ENCODE data around the gene NBPF14.
"Not testable (repeated sequence)": the region's sequence is repeated elsewhere in the genome, so short reads cannot be mapped to it uniquely, and the experiment has no call there.

Gene NBPF14, protein sequence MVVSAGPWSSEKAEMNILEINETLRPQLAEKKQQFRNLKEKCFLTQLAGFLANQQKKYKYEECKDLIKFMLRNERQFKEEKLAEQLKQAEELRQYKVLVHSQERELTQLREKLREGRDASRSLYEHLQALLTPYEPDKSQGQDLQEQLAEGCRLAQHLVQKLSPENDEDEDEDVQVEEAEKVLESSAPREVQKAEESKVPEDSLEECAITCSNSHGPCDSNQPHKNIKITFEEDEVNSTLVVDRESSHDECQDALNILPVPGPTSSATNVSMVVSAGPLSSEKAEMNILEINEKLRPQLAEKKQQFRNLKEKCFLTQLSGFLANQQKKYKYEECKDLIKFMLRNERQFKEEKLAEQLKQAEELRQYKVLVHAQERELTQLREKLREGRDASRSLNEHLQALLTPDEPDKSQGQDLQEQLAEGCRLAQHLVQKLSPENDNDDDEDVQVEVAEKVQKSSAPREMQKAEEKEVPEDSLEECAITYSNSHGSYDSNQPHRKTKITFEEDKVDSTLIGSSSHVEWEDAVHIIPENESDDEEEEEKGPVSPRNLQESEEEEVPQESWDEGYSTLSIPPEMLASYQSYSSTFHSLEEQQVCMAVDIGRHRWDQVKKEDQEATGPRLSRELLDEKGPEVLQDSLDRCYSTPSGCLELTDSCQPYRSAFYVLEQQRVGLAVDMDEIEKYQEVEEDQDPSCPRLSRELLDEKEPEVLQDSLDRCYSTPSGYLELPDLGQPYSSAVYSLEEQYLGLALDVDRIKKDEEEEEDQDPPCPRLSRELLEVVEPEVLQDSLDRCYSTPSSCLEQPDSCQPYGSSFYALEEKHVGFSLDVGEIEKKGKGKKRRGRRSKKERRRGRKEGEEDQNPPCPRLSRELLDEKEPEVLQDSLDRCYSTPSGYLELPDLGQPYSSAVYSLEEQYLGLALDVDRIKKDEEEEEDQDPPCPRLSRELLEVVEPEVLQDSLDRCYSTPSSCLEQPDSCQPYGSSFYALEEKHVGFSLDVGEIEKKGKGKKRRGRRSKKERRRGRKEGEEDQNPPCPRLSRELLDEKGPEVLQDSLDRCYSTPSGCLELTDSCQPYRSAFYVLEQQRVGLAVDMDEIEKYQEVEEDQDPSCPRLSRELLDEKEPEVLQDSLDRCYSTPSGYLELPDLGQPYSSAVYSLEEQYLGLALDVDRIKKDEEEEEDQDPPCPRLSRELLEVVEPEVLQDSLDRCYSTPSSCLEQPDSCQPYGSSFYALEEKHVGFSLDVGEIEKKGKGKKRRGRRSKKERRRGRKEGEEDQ (N-terminal part only)

DNA sequence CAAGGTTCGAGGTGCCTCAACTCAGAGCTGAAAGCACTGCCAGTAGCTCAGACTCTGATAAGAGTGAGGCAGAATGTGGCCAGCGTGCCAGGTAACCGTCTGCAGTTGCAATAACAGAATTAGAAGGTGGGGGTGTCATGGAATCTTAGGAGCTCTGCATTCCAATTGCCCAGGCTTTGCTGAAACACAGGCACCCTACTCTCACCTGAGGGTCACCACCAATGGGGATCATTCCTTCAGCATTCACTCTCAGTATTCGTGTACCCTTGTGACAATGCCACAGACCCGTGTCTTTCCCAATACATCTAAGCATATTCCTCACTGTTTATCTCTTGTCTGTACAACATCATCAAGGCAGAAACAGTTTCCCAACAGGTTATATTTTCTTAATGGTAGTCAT, at the start of gene NBPF14:
Gene NBPF14 (minus strand): TSS at position 101 of the 400 bp plus-strand sequence. CDS start 294 bp downstream, outside the sequence.
- not testable (repeated sequence) for FAIRE-seq; DNase-seq (ENCODE audit: insufficient read length, low spot score)

DNA sequence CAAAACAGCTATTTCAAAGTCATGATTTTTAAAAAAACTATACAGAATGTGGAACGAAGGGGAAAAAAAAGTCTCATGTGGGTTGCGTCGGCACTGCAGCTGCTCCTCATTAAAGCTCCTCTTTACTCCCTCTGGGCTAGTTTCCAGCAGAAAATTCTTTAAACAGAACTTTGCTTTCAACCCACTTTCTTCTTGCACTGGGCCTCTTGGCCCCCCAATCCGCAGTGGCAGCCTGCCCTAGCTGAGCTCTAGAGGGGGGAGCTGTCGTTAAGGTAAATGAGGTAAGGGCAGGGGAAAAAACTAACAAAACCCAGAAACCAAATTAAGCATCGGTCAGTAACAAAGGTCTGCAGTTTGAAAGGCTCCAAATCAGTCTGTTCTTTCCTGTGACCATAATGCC, 29.6 kb upstream of the NBPF14 start:
- not testable (repeated sequence) for FAIRE-seq

DNA sequence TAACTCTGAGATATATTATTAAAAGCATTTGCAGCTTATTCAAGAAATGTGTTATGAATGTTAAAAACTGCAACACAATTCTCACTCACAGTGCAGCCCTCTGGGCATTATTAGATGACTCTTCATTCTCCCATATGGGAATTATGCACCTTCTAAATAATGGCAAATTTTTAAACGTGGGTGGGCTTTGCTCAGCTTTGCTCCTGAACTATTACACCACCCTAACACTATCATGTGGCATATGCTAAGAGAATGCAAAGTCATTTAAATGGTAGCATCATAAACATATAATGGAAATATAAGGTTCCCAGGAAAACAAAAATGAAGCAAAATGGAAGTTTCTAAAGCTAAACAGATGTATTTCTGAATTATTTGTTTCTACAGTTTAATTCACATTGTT, 22.4 kb upstream of the NBPF14 start:
- not testable (repeated sequence) for DNase-seq (ENCODE audit: insufficient read length, low spot score); FAIRE-seq

More for the DNA sequence above, 29.6 kb upstream of the NBPF14 start:
- not testable (repeated sequence) for DNase-seq (ENCODE audit: insufficient read length, low spot score)

DNA sequence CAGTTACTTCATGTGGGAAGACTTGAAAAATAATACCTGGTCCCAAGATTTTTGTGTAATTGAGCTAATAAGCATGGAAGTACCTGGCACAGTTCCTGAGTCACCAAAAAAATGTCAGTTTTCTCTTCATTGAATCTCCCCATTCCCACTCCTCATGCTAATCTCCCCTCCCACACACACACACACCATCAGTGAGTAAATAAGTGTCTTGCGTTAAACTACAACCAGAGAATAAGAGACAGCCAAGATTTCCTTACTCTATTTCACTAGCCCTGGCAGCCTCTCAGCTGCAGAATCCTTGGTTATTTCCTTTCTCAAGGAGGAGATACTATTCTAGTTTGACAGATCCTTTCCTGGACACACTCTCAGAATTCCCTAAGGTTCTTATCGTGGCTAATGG, 9.5 kb upstream of the NBPF14 start:
- FAIRE-seq; DNase-seq (ENCODE audit: insufficient read length, low spot score): not testable (repeated sequence)

DNA sequence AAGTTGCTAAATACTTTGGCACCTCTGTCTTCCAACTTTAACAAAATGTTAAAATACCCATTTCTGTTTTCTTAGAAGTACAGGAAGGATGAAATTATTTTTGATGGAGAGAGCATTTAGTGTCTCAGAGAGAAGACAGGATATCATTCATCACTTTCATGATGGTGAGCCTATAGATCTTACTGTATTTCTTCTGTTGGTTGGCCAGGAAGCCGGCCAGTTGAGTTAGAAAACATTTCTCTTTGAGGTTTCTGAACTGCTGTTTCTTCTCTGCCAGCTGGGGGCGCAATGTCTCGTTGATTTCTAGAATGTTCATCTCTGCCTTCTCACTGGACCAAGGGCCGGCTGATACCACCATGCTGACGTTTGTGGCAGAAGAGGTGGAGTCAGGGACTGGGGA, 451 bp downstream of the NBPF14 start:
- DNase-seq (ENCODE audit: insufficient read length, low spot score); FAIRE-seq: not testable (repeated sequence)

DNA sequence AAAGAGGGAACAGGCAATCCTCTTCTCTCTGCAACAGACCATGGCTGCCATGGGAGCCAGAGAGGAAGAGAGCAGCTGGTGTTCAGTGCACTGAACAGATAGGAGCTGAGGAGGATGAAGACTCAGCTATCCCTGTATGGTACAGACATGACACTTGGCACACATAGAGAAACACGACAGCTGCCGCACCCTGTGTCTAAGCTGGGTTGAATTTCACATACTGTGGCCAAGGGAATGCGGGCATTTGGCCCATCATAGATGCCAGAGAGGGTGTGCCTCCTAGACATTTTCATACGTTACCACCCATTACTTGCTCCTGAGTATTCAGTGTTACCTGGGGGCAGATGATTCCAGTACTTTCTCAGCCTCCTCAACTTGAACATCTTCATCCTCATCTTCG, 4.7 kb downstream of the NBPF14 start:
- DNase-seq (ENCODE audit: insufficient read length, low spot score); FAIRE-seq: not testable (repeated sequence)

DNA sequence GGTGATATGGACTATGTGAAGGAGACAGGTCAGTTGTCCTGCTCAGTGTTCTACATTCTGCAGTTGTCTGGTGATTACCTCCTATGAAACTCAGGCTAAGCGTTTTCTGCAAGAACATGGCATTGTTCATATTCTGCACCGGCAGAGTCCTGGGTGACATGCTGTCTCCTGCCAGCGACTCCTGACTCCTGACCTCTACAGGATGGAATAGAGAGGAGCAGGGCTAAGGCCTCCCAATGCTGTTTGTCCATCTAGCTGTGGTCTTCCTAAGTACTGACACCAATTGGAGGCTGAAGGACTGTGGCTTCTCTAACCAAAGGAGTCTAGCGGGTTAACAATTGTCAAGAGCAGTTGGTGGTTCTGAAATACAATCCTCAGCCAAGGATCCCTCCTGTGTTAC, 63.7 kb downstream of the NBPF14 start:
- not testable (repeated sequence) for DNase-seq (ENCODE audit: insufficient read length, low spot score); FAIRE-seq

DNA sequence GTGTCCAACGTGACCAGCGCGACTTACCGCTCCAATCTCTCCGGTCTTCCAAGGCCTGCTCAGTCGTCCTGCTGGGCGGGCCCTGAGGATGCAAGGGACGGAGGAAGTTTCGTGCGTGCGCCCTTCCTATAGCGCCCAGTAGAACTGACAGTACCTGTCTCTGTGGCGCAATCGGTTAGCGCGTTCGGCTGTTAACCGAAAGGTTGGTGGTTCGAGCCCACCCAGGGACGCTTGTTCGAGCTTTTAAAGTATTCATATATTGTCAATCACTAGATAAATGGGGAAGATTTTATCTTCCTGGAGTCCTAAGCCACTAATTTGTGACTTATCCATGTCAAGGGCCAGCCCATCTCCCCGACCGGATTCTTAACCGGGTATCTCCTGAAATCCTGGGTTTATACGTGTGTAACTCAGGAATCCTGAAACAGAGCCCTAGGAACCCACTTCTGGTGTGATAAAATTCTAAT, 66.7 kb downstream of the NBPF14 start:
- FAIRE-seq; DNase-seq (ENCODE audit: insufficient read length, low spot score): not testable (repeated sequence)

DNA sequence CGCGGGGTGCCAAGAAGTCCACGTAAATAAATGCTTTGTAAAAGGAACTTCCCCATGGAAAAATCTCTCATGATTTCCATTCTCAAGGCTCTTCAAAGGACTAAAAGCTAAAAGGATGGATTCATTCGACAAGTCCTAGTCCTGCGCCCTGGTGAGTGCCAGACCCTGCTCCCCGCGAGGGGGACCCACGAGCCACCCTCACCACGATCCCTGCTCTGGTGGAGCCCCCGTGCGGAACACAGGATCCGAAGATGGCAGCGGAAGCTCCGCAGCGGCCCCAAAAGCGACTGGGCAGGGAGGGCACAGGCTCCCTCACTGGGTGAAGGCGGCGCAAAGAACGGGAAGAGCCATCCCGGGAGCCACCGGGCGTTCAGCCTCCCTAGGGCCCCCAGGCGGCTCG, 67.2 kb downstream of the NBPF14 start:
- FAIRE-seq; DNase-seq (ENCODE audit: insufficient read length, low spot score): not testable (repeated sequence)

DNA sequence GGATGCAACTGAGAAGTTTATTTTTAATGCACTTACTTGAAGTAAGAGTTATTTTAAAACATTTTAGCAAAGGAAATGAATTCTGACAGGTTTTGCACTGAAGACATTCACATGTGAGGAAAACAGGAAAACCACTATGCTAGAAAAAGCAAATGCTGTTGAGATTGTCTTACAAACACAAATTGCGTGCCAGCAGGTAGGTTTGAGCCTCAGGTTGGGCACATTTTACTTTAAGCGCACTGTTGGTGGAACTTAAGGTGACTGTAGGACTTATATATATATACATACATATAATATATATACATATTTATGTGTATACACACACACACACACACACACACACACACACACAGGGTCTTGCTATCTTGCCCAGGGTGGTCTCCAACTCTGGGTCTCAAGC, 69.2 kb downstream of the NBPF14 start:
- FAIRE-seq; DNase-seq (ENCODE audit: insufficient read length, low spot score): not testable (repeated sequence)

DNA sequence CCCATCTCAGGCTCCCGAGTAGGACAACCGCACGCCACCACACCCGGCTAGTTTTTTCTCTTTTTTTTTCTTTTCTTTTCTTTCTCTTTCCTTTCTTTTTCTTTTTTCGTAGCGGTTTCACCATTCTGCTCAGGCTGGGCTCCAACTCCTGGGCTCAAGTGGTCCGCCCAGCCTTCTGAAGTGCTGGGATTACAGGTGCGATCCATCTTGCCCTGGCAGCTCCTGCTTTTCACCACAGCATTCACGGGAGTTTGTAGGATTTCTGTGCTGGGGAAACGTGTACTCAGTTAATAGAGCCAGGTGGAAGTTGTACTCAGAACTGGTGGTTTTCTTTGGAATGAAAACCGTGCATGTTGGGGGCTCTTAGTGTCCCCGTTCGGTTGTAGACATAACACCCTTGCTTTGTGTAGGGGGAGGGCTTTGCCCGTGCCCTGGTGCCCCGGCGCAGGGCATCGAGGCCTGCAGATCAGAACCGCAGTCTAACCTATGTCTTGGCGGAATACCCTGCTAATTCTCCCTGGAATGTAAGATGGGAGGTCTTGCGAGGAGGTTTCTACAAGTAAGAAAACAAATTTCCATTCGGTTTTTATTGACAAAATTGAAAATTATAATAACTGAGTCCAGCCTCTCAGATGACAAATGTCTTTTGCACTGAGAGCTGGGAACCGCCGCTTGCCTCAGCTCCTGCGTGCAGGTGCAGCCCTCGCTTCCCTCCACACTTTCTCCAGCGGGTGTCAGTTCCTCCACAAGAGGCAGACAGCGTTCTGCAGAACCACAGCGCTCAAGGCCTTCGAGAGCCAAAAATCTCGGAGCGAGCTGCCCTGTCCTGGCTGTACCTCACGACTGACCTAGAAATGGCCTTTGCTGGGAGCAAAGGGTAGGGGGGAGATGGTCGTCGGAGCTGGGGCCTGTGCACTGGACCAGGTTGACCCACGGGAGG, 72.3 kb downstream of the NBPF14 start:
- not testable (repeated sequence) for FAIRE-seq; DNase-seq (ENCODE audit: insufficient read length, low spot score)

DNA sequence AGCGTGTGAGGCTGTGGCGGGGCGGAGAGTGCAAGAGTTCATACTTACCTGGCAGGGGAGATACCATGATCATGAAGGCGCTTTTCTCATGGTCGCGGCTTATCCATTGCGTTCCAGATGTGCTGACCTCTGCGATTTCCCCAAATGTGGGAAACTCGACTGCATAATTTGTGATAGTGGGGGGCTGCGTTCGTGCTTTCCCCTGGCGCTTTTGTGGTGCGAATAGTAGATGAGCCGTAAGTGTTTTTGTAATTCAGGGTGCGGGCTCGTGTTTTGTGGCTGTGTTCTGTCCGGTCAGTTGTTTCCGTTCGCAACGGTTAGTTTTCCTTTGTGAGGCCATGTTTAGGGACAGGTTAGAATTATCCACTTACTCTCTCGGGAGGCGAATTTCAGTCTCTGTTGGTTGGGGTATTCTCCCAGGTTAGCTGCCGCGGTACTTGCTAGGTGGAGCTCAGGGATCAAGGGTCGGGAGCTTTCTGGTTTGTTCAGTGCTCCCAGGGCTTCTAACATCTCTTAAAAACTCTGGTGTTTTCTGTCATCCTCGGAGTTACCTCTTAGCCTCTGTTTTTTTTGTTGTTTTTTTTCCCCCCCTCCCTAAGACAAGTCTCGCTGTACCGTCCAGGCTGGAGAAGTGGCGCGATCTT, 73.1 kb downstream of the NBPF14 start:
- DNase-seq (ENCODE audit: insufficient read length, low spot score); FAIRE-seq: not testable (repeated sequence)

DNA sequence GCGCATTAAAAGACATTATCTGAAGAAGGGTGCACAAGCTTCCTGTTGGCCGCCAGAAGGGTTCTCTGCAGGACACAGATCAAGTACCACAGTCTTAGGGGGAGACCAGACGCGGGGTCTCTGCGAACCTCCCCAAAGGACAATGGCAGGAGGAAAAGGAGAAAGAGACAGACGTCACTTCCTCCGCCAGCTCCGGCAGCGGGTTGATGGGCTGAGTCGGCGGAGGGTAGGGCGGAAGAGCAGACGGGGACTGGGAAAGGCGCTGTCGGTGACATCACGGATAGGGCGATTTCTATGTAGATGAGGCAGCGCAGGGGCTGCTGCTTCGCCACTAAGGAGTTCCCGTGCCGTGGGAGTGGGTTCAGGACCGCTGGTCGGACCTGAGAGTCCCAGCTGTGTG, 73.7 kb downstream of the NBPF14 start:
- FAIRE-seq = not testable (repeated sequence)

DNA sequence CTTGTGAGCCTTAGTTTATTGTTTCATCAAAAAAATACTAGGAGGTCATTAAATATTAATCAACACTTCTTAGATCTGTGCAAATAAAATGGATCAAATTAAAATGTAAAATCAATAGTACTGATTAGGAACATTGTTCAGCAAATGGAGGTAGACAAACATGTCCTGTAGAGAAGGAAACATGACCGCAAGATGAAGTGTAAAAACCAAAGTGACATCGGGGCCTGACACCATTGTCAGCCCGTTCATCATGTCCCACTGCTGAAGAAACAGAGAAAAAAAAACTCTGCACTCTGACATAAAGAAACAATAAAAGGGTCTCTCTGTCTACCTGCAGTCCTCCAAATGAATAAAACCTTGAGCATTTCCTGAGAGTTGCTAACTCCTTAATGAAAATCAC, 81.5 kb downstream of the NBPF14 start:
- not testable (repeated sequence) for FAIRE-seq; DNase-seq (ENCODE audit: insufficient read length, low spot score)

More for the DNA sequence above, 73.7 kb downstream of the NBPF14 start:
- not testable (repeated sequence) for DNase-seq (ENCODE audit: insufficient read length, low spot score)

DNA sequence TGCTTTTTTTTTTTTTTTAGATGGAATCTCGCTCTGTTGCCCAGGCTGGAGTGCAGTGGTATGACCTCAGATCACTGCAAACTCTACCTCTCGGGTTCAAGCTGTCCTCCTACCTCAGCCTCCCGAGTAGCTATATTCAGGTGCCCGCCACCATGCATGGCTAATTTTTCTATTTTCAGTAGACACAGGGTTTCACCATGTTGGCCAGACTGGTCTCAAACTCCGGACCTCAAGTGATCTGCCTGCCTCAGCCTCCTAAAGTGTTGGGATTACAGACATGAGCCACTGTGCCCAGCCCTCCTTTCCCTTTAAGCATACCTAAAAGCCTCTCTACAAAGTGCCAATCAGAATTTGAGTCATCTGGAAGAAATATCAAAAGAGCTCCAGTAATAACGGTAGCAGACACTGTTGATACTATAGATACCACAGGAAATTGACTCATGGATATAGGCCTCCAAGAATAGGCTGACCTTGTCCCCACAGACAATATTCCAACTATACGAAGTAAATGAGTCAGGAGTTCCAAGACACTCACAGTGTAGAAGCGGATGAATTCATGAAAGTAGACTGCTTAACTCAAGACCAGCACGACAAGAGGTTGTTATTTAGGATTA, 83.1 kb downstream of the NBPF14 start:
- FAIRE-seq; DNase-seq (ENCODE audit: insufficient read length, low spot score): not testable (repeated sequence)

DNA sequence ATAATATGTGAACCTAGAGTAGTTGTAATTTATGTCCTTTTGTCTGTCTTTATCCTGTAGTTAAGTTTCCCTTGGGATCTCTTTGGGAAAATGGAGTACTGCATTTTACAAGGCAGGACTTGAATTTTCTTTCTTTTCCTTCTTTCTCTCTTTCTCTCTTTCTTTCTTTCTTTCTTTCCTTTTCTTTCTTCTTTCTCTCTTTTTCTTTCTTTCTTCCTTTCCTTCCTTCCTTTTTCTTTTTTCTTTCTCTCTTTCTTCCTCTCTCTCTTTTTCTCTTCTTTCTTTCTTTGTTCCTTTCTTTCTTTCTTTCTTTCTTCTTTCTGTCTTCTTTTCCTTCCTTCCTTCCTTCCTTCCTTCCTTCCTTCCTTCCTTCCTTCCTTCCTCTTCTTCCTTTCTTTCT, 101.9 kb downstream of the NBPF14 start:
- not testable (repeated sequence) for DNase-seq (ENCODE audit: insufficient read length, low spot score); FAIRE-seq

DNA sequence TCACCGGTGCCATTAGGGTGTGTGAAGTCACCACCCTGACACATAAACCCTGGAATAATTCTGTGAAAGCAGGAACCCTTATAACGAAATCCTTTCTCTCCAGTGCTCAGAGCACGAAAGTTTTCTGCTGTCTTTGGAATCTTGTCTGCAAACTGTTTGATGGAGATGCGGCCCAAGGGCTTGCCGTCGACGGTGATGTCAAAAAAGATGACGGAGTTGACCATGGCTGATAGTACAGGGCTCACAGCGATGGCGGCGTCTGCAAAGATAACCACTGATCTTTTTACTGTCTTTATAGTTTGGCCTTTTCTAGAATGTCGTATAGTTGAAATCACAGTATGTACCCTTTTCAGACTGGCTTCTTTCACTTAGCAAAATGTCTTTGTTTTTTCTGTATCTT, 112.8 kb downstream of the NBPF14 start, which contains the start of gene PPIAL4G:
Gene PPIAL4G (minus strand): TSS at position 274 of the 400 bp plus-strand sequence. CDS start 50 bp downstream, at position 224.
- not testable (repeated sequence) for DNase-seq (ENCODE audit: insufficient read length, low spot score); FAIRE-seq
